Fibroblast of lung (primary cell): ENCODE results near the gene DNAJC1. TPM values are rescaled to one million over a fixed set of nuclear protein-coding genes. Genes with fewer than 3 reads are reported as not detected.

Experiments
- DNase-seq, 2 donors: peaks; one replicate each; pipeline versions ENCODE4 v3.0.0 to v3.0.0-alpha.2; 2010; ENCODE audit warnings: low read depth in 2 of 2
- H2AFZ ChIP-seq: 2 replicates; pipeline ENCODE4 v1.5.1; 2012; ENCODE audit warnings: low read length, control low read depth, inconsistent platforms
- H3K27ac ChIP-seq: 2 replicates; pipeline ENCODE4 v1.5.1; 2011; ENCODE audit warnings: low read length, control low read depth; ENCODE audit not compliant: insufficient read depth
- H3K27me3 ChIP-seq: 2 replicates; pipeline ENCODE4 v1.5.1; 2011; ENCODE audit warnings: mild to moderate bottlenecking, low read length; ENCODE audit not compliant: control insufficient read depth, insufficient read depth
- H3K36me3 ChIP-seq: 2 replicates; pipeline ENCODE4 v1.5.1; 2011; ENCODE audit warnings: low read length; ENCODE audit not compliant: control insufficient read depth, insufficient read depth
- H3K4me1 ChIP-seq: 2 replicates; pipeline ENCODE4 v1.5.1; 2011; ENCODE audit warnings: low read length; ENCODE audit not compliant: control insufficient read depth, insufficient read depth; ENCODE audit errors: extremely low read depth
- H3K4me2 ChIP-seq: 2 replicates; pipeline ENCODE4 v1.5.1; 2011; ENCODE audit warnings: low read length, control low read depth; ENCODE audit not compliant: insufficient read depth; ENCODE audit errors: extremely low read depth
- H3K4me3 ChIP-seq, 4 experiments: fragments of 200-600 bp in 1 of 4; sonication (generic) in 1 of 4; replicated peaks in 1 of 4; 2 replicates each; pipeline ENCODE4 v1.5.1; 2011 to 2016; ENCODE audit warnings: low read length in 4 of 4, low read depth in 3 of 4, mild to moderate bottlenecking in 3 of 4, control low read depth in 2 of 4, inconsistent platforms in 1 of 4, mixed read lengths in 1 of 4; ENCODE audit not compliant: insufficient read depth in 1 of 4; ENCODE audit errors: control extremely low read depth in 1 of 4
- H3K79me2 ChIP-seq: 2 replicates; pipeline ENCODE4 v1.5.1; 2012; ENCODE audit warnings: mild to moderate bottlenecking, low read length, inconsistent platforms; ENCODE audit not compliant: control insufficient read depth, insufficient read depth
- H3K9ac ChIP-seq: 2 replicates; pipeline ENCODE4 v1.5.1; 2011; ENCODE audit warnings: mild to moderate bottlenecking, low read length, control low read depth; ENCODE audit not compliant: insufficient read depth
- H3K9me3 ChIP-seq: 2 replicates; pipeline ENCODE4 v1.5.1; 2012; ENCODE audit warnings: low read depth, low read length; ENCODE audit not compliant: control insufficient read depth, insufficient read depth
- H4K20me1 ChIP-seq: 2 replicates; pipeline ENCODE4 v1.5.1; 2011; ENCODE audit warnings: low read length; ENCODE audit not compliant: control insufficient read depth, insufficient read depth; ENCODE audit errors: extremely low read depth
- CTCF ChIP-seq, 2 donors: IDR thresholded peaks in 1 of 2; conservative IDR thresholded peaks in 1 of 2; 1 replicate in 1 of 2; 2 replicates in 1 of 2; pipeline ENCODE4 v1.5.1; 2011 to 2012; ENCODE audit warnings: low read length in 2 of 2, control low read depth in 1 of 2, inconsistent platforms in 1 of 2, low read depth in 1 of 2, mild to moderate bottlenecking in 1 of 2
- EZH2 ChIP-seq: IDR thresholded peaks from 2 replicates; pipeline ENCODE4 v1.5.1; 2012; ENCODE audit warnings: low read length, control low read depth, mild to moderate bottlenecking; ENCODE audit errors: missing control alignments
- polyA plus RNA-seq, 2 donors: library from polyadenylated mRNA; depleted of rRNA in 1 of 2; stranded (reverse) in 1 of 2; unstranded in 1 of 2; fragments of >200 nt; gene quantifications; 2 replicates each; pipeline ENCODE4 v1.2.1, GENCODE V29; 2011 to 2012; ENCODE audit warnings: missing spikeins in 1 of 2
- total RNA-seq: library from RNA; depleted of rRNA; stranded (reverse); fragments of >200 nt; gene quantifications from 2 replicates; pipeline ENCODE4 v1.2.1, GENCODE V29; 2014

The DNAJC1 gene
- total and polyA plus RNA-seq, 2 donors (not counting 1 experiment from before 2014, with no cell fraction given) = 27.7 to 46.2 TPM

- no peak overlapping the region for H3K4me3 ChIP-seq
- H2AFZ ChIP-seq = no peak overlapping the region
- no peaks in the 10 kb centered on the region for H3K79me2 ChIP-seq
- H4K20me1 ChIP-seq = no peaks in the 10 kb centered on the region
- H3K27me3 ChIP-seq = no peaks in the 10 kb centered on the region
- no peaks in the 10 kb centered on the region for H3K4me1 ChIP-seq
- no peak overlapping the region for H3K9ac ChIP-seq
- no peak overlapping the region for H3K27ac ChIP-seq
- TF ChIP-seq EZH2 (no peak), CTCF (conservative IDR thresholded peaks at IDR 0.05 in 1 of 2, IDR thresholded peaks at IDR 0.05 in 1 of 2; ENCODE audit: low read depth in 1 of 2, low read length in 2 of 2) (no peak)
- peak in 1 of 2 donors; percentile 50 for DNase-seq
- H3K4me2 ChIP-seq = no peak overlapping the region
- H3K9me3 ChIP-seq = no peaks in the 10 kb centered on the region
- no peaks in the 10 kb centered on the region for H3K36me3 ChIP-seq
Observed at GRCh38 chr10:21969326-21970287, 33.9 kb downstream of the DNAJC1 start.

- no peak overlapping the region for H3K4me2 ChIP-seq
- H2AFZ ChIP-seq = no peak overlapping the region
- no peaks in the 10 kb centered on the region for H3K27me3 ChIP-seq
- H3K36me3 ChIP-seq = no peaks in the 10 kb centered on the region
- H3K79me2 ChIP-seq = no peaks in the 10 kb centered on the region
- H4K20me1 ChIP-seq = no peaks in the 10 kb centered on the region
- TF ChIP-seq CTCF (conservative IDR thresholded peaks at IDR 0.05 in 1 of 2, IDR thresholded peaks at IDR 0.05 in 1 of 2; ENCODE audit: low read depth in 1 of 2, low read length in 2 of 2) (no peak), EZH2 (no peak)
- no peaks in the 10 kb centered on the region for H3K4me1 ChIP-seq
- no peak for DNase-seq
- H3K9me3 ChIP-seq = no peaks in the 10 kb centered on the region
- no peak overlapping the region for H3K27ac ChIP-seq
- H3K9ac ChIP-seq = no peak overlapping the region
- H3K4me3 ChIP-seq = no peak overlapping the region
Observed at GRCh38 chr10:21964983-21965665, 38.4 kb downstream of the DNAJC1 start.

- DNase-seq = no peak
- Histone ChIP-seq H3K4me2 (no peak overlapping the region), H2AFZ (no peak overlapping the region), H3K4me1 (no peaks in the 10 kb centered on the region), H3K9me3 (no peaks in the 10 kb centered on the region), H3K27ac (no peak overlapping the region), H4K20me1 (no peaks in the 10 kb centered on the region), H3K36me3 (no peaks in the 10 kb centered on the region), H3K9ac (no peak overlapping the region), H3K27me3 (no peaks in the 10 kb centered on the region), H3K79me2 (no peaks in the 10 kb centered on the region), H3K4me3 (no peak overlapping the region)
- no peak for TF ChIP-seq EZH2
- TF ChIP-seq CTCF (conservative IDR thresholded peaks at IDR 0.05 in 1 of 2, IDR thresholded peaks at IDR 0.05 in 1 of 2; ENCODE audit: low read depth in 1 of 2, low read length in 2 of 2) = no peak
Observed at GRCh38 chr10:21962358-21962757, 41.2 kb downstream of the DNAJC1 start.
